ENCODE results near the gene FDX2. TPM values are rescaled to one million over a fixed set of nuclear protein-coding genes. Genes with fewer than 3 reads are reported as not detected.

FDX2 gene
- total and polyA plus RNA-seq, 2 of the 13 experiments (the other 11 are each of a cell fraction or from before 2014, with no cell fraction given), result 21.0 to 24.7 TPM

GRCh38 chr19:10270616-10271394, 45.0 kb downstream of the FDX2 start, which contains the start of gene ICAM1 (continued):
- TF ChIP-seq TAF1 (CRISPR knock-in tag; IDR thresholded peaks at IDR 0.05) (peak; percentile 90), GMEB2 (CRISPR knock-in tag; IDR thresholded peaks at IDR 0.05; ENCODE audit: low read depth) (no peak), HOXA5 (CRISPR knock-in tag; IDR thresholded peaks at IDR 0.05) (no peak), RORA (CRISPR knock-in tag; IDR thresholded peaks at IDR 0.05) (no peak), ZNF446 (CRISPR knock-in tag; IDR thresholded peaks at IDR 0.05) (peak; percentile 80; the same call in 1 of the 2 replicates), GABPA (IDR thresholded peaks at IDR 0.05; ENCODE audit: low read depth, low read length) (peak; percentile 73), GABPA (CRISPR knock-in tag; IDR thresholded peaks at IDR 0.05; ENCODE audit: low read depth) (peak; percentile 91), PTBP1 (IDR thresholded peaks at IDR 0.05; ENCODE audit: low read depth, low read length, poor library complexity, severe bottlenecking) (no peak), ZFAT (CRISPR knock-in tag; conservative IDR thresholded peaks at IDR 0.05) (no peak), TP53 (CRISPR knock-in tag; conservative IDR thresholded peaks at IDR 0.05) (no peak), HMG20B (CRISPR knock-in tag; conservative IDR thresholded peaks at IDR 0.05) (peak; percentile 75), YEATS4 (CRISPR knock-in tag; IDR thresholded peaks at IDR 0.05; ENCODE audit: borderline replicate concordance) (peak; percentile 96), ZNF678 (CRISPR knock-in tag; IDR thresholded peaks at IDR 0.05) (0 out of 2 replicates have a peak, but pooled peaks have one; percentile 60), GLI4 (CRISPR knock-in tag; IDR thresholded peaks at IDR 0.05; ENCODE audit: borderline replicate concordance) (no peak; the same call in 1 of the 2 replicates), BHLHE40 (IDR thresholded peaks at IDR 0.05; ENCODE audit: low read length) (no peak), ZNF263 (CRISPR knock-in tag; IDR thresholded peaks at IDR 0.05) (peak; percentile 62), ZSCAN22 (CRISPR knock-in tag; IDR thresholded peaks at IDR 0.05) (peak; percentile 16; the same call in 1 of the 2 replicates), MED13 (CRISPR knock-in tag; IDR thresholded peaks at IDR 0.05) (peak; percentile 83)
- TF ChIP-seq, protein P1, sequence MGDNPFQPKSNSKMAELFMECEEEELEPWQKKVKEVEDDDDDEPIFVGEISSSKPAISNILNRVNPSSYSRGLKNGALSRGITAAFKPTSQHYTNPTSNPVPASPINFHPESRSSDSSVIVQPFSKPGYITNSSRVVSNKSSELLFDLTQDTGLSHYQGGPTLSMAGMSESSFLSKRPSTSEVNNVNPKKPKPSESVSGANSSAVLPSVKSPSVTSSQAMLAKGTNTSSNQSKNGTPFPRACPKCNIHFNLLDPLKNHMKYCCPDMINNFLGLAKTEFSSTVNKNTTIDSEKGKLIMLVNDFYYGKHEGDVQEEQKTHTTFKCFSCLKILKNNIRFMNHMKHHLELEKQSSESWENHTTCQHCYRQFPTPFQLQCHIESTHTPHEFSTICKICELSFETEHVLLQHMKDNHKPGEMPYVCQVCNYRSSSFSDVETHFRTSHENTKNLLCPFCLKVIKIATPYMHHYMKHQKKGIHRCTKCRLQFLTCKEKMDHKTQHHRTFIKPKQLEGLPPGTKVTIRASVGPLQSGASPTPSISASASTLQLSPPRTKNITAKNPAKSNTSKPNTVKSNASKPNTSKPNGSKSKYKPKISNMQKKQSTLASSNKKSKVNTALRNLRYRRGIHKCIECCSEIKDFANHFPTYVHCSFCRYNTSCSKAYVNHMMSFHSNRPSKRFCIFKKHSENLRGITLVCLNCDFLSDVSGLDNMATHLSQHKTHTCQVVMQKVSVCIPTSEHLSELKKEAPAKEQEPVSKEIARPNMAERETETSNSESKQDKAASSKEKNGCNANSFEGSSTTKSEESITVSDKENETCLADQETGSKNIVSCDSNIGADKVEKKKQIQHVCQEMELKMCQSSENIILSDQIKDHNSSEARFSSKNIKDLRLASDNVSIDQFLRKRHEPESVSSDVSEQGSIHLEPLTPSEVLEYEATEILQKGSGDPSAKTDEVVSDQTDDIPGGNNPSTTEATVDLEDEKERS (CRISPR knock-in tag; IDR thresholded peaks at IDR 0.05), result peak; percentile 90
- TF ChIP-seq, protein P2, sequence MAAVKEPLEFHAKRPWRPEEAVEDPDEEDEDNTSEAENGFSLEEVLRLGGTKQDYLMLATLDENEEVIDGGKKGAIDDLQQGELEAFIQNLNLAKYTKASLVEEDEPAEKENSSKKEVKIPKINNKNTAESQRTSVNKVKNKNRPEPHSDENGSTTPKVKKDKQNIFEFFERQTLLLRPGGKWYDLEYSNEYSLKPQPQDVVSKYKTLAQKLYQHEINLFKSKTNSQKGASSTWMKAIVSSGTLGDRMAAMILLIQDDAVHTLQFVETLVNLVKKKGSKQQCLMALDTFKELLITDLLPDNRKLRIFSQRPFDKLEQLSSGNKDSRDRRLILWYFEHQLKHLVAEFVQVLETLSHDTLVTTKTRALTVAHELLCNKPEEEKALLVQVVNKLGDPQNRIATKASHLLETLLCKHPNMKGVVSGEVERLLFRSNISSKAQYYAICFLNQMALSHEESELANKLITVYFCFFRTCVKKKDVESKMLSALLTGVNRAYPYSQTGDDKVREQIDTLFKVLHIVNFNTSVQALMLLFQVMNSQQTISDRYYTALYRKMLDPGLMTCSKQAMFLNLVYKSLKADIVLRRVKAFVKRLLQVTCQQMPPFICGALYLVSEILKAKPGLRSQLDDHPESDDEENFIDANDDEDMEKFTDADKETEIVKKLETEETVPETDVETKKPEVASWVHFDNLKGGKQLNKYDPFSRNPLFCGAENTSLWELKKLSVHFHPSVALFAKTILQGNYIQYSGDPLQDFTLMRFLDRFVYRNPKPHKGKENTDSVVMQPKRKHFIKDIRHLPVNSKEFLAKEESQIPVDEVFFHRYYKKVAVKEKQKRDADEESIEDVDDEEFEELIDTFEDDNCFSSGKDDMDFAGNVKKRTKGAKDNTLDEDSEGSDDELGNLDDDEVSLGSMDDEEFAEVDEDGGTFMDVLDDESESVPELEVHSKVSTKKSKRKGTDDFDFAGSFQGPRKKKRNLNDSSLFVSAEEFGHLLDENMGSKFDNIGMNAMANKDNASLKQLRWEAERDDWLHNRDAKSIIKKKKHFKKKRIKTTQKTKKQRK (IDR thresholded peaks at IDR 0.05; ENCODE audit: low read length), result no peak
- TF ChIP-seq, protein P3, sequence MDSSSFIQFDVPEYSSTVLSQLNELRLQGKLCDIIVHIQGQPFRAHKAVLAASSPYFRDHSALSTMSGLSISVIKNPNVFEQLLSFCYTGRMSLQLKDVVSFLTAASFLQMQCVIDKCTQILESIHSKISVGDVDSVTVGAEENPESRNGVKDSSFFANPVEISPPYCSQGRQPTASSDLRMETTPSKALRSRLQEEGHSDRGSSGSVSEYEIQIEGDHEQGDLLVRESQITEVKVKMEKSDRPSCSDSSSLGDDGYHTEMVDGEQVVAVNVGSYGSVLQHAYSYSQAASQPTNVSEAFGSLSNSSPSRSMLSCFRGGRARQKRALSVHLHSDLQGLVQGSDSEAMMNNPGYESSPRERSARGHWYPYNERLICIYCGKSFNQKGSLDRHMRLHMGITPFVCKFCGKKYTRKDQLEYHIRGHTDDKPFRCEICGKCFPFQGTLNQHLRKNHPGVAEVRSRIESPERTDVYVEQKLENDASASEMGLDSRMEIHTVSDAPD (CRISPR knock-in tag; IDR thresholded peaks at IDR 0.05), result no peak; the same call in 1 of the 2 replicates
